WTC11 (cell line): ENCODE results near the gene STON2. TPM values are rescaled to one million over a fixed set of nuclear protein-coding genes. Genes with fewer than 3 reads are reported as not detected.

Experiments
- ATAC-seq: fragments of 200-7000 bp; cut with Tn5 transposase; 2 replicates; pipeline ENCODE4 v1.10.0; 2021; ENCODE audit warnings: mild to moderate bottlenecking, moderate library complexity
- CTCF ChIA-PET: fragments of 300-600 bp; sonication (Branson Sonifier 250); formaldehyde crosslinking; loops from one replicate; lab custom pipeline; 2021; ENCODE audit warnings: antibody characterized with exemption; lab: Charles Lee
- POLR2A ChIA-PET: fragments of 350-600 bp; sonication (Branson Sonifier 250); formaldehyde crosslinking; loops from one replicate; lab custom pipeline; 2021; ENCODE audit warnings: antibody characterized with exemption; lab: Charles Lee
- DNase-seq: peaks from one replicate; pipeline ENCODE4 v3.0.0; 2021; ENCODE audit warnings: low spot score
- H3K27ac Mint-ChIP-seq: 2 replicates; pipeline ENCODE4 v1.8.0; 2021; ENCODE audit warnings: mixed read lengths
- H3K27me3 Mint-ChIP-seq: 2 replicates; pipeline ENCODE4 v1.8.0; 2021; ENCODE audit warnings: low read depth, mild to moderate bottlenecking, moderate library complexity, mixed read lengths
- H3K36me3 Mint-ChIP-seq: 2 replicates; pipeline ENCODE4 v1.8.0; 2021; ENCODE audit warnings: mixed read lengths
- H3K4me1 Mint-ChIP-seq: 2 replicates; pipeline ENCODE4 v1.8.0; 2022; ENCODE audit warnings: mixed read lengths
- H3K4me3 Mint-ChIP-seq: 2 replicates; pipeline ENCODE4 v1.8.0; 2021; ENCODE audit warnings: mild to moderate bottlenecking, moderate library complexity, mixed read lengths
- H3K9me3 Mint-ChIP-seq: 2 replicates; pipeline ENCODE4 v1.8.0; 2021; ENCODE audit warnings: mixed read lengths
- ATF6 ChIP-seq: sonication (generic); formaldehyde crosslinking; IDR thresholded peaks from 2 replicates; pipeline ENCODE4 v1.8.1; 2023; ENCODE audit warnings: mild to moderate bottlenecking, missing genetic modification reagents
- CREM ChIP-seq: sonication (generic); formaldehyde crosslinking; IDR thresholded peaks from 2 replicates; pipeline ENCODE4 v1.8.1; 2022; ENCODE audit warnings: mild to moderate bottlenecking, missing genetic modification reagents, moderate library complexity
- E2F4 ChIP-seq: sonication (generic); formaldehyde crosslinking; IDR thresholded peaks from 2 replicates; pipeline ENCODE4 v1.8.1; 2022; ENCODE audit warnings: low read depth, mild to moderate bottlenecking, moderate library complexity, missing genetic modification reagents, borderline replicate concordance
- FOXJ3 ChIP-seq: sonication (generic); formaldehyde crosslinking; IDR thresholded peaks from 2 replicates; pipeline ENCODE4 v1.9.0; 2021; ENCODE audit warnings: missing genetic modification reagents, mild to moderate bottlenecking, borderline replicate concordance
- FOXP1 ChIP-seq: sonication (generic); formaldehyde crosslinking; IDR thresholded peaks from 2 replicates; pipeline ENCODE4 v1.8.0; 2022; ENCODE audit warnings: missing genetic modification reagents, mild to moderate bottlenecking, moderate library complexity, borderline replicate concordance
- HMGA2 ChIP-seq: fragments of 250-450 bp; sonication (Bioruptor Pico); IDR thresholded peaks from 2 replicates; pipeline ENCODE4 v1.4.0; 2021; ENCODE audit warnings: mild to moderate bottlenecking, moderate library complexity
- KAT7 ChIP-seq: sonication (generic); formaldehyde crosslinking; IDR thresholded peaks from 2 replicates; pipeline ENCODE4 v1.8.1; 2023; ENCODE audit warnings: missing genetic modification reagents, mild to moderate bottlenecking, borderline replicate concordance
- MAX ChIP-seq: sonication (generic); formaldehyde crosslinking; IDR thresholded peaks from 2 replicates; pipeline ENCODE4 v1.8.0; 2022; ENCODE audit warnings: mild to moderate bottlenecking, missing genetic modification reagents
- NR1H2 ChIP-seq: sonication (generic); formaldehyde crosslinking; IDR thresholded peaks from 2 replicates; pipeline ENCODE4 v1.9.0; 2021; ENCODE audit warnings: mild to moderate bottlenecking, moderate library complexity, missing genetic modification reagents
- NR3C1 ChIP-seq: sonication (generic); formaldehyde crosslinking; conservative IDR thresholded peaks from 2 replicates; pipeline ENCODE4 v1.8.1; 2023; ENCODE audit warnings: low read depth, mild to moderate bottlenecking, missing genetic modification reagents
- SMAD4 ChIP-seq: sonication (generic); formaldehyde crosslinking; IDR thresholded peaks from 2 replicates; pipeline ENCODE4 v1.8.0; 2022; ENCODE audit warnings: mild to moderate bottlenecking, missing genetic modification reagents
- SOX15 ChIP-seq: fragments of 250-450 bp; sonication (Bioruptor Pico); IDR thresholded peaks from 2 replicates; pipeline ENCODE4 v1.9.0; 2021; ENCODE audit warnings: mild to moderate bottlenecking
- TP53 ChIP-seq: sonication (generic); formaldehyde crosslinking; IDR thresholded peaks from 2 replicates; pipeline ENCODE4 v1.8.1; 2023; ENCODE audit warnings: mild to moderate bottlenecking, missing genetic modification reagents
- ZNF219 ChIP-seq: sonication (generic); formaldehyde crosslinking; IDR thresholded peaks from 2 replicates; pipeline ENCODE4 v1.8.0; 2023; ENCODE audit warnings: missing genetic modification reagents, mild to moderate bottlenecking, borderline replicate concordance
- ZNF232 ChIP-seq: sonication (generic); formaldehyde crosslinking; IDR thresholded peaks from 2 replicates; pipeline ENCODE4 v1.8.0; 2022; ENCODE audit warnings: mild to moderate bottlenecking, missing genetic modification reagents
- total RNA-seq: library from RNA; stranded (reverse); gene quantifications from 3 replicates; pipeline ENCODE4 v1.2.3, GENCODE V29; 2021
- TF ChIP-seq, protein P1 (sequence below): sonication (generic); formaldehyde crosslinking; IDR thresholded peaks from 2 replicates; pipeline ENCODE4 v1.8.1; 2023; ENCODE audit warnings: mild to moderate bottlenecking, missing genetic modification reagents, borderline replicate concordance
- TF ChIP-seq, protein P2 (sequence below): sonication (generic); formaldehyde crosslinking; IDR thresholded peaks from 2 replicates; pipeline ENCODE4 v1.8.0; 2022; ENCODE audit warnings: mild to moderate bottlenecking, missing genetic modification reagents

STON2 gene
- total RNA-seq, 1 experiment from 2014 or later = 69.2 TPM

GRCh38 chr14:81436296-81437138 is 36.4 kb upstream of the STON2 start (continued):
- TF ChIP-seq E2F4 (CRISPR knock-in tag) = 0 out of 2 replicates have a peak, but pooled peaks have one; percentile 55
- no peak for TF ChIP-seq NR1H2
- peak; percentile 68; the same call in 1 of the 2 replicates for TF ChIP-seq MAX (CRISPR knock-in tag)
- no peak for TF ChIP-seq SMAD4 (CRISPR knock-in tag)
- TF ChIP-seq TP53 (CRISPR knock-in tag) = no peak
- no peak for TF ChIP-seq HMGA2
- TF ChIP-seq, protein P1, sequence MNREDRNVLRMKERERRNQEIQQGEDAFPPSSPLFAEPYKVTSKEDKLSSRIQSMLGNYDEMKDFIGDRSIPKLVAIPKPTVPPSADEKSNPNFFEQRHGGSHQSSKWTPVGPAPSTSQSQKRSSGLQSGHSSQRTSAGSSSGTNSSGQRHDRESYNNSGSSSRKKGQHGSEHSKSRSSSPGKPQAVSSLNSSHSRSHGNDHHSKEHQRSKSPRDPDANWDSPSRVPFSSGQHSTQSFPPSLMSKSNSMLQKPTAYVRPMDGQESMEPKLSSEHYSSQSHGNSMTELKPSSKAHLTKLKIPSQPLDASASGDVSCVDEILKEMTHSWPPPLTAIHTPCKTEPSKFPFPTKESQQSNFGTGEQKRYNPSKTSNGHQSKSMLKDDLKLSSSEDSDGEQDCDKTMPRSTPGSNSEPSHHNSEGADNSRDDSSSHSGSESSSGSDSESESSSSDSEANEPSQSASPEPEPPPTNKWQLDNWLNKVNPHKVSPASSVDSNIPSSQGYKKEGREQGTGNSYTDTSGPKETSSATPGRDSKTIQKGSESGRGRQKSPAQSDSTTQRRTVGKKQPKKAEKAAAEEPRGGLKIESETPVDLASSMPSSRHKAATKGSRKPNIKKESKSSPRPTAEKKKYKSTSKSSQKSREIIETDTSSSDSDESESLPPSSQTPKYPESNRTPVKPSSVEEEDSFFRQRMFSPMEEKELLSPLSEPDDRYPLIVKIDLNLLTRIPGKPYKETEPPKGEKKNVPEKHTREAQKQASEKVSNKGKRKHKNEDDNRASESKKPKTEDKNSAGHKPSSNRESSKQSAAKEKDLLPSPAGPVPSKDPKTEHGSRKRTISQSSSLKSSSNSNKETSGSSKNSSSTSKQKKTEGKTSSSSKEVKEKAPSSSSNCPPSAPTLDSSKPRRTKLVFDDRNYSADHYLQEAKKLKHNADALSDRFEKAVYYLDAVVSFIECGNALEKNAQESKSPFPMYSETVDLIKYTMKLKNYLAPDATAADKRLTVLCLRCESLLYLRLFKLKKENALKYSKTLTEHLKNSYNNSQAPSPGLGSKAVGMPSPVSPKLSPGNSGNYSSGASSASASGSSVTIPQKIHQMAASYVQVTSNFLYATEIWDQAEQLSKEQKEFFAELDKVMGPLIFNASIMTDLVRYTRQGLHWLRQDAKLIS (CRISPR knock-in tag) = no peak
- TF ChIP-seq KAT7 = no peak
- no peak for TF ChIP-seq NR3C1 (CRISPR knock-in tag)
- no peak for TF ChIP-seq ATF6
- TF ChIP-seq, protein P2, sequence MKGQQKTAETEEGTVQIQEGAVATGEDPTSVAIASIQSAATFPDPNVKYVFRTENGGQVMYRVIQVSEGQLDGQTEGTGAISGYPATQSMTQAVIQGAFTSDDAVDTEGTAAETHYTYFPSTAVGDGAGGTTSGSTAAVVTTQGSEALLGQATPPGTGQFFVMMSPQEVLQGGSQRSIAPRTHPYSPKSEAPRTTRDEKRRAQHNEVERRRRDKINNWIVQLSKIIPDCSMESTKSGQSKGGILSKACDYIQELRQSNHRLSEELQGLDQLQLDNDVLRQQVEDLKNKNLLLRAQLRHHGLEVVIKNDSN (CRISPR knock-in tag) = no peak
- TF ChIP-seq CREM (CRISPR knock-in tag) = no peak; the same call in none of the 2 replicates

GRCh38 chr14:81435391-81436295 is 35.5 kb upstream of the STON2 start:
- H3K4me3 Mint-ChIP-seq = peak overlapping the region; percentile 92
- ATAC-seq (peak; percentile 33), DNase-seq (peak; percentile 66)
- H3K9me3 Mint-ChIP-seq = no peaks in the 10 kb centered on the region
- H3K4me1 Mint-ChIP-seq = peaks cover 50% of the 10 kb centered on the region
- ChIA-PET CTCF (interaction anchor here (0.6 to 6.6 kb wide), 9 partner anchors 14 to 341 kb away, joined by 3 to 43 read pairs (median 4); no protein-coding TSS in a partner anchor), POLR2A (interaction anchor here (0.6 to 2.6 kb wide), 10 partner anchors 10 to 1994 kb away, joined by 3 to 18 read pairs (median 3); partner anchors contain the start of gene GTF2A1)
- H3K27ac Mint-ChIP-seq = peak overlapping the region; percentile 69; the same call in 1 of the 2 replicates
- peaks cover 31% of the 10 kb centered on the region for H3K27me3 Mint-ChIP-seq
- no peaks in the 10 kb centered on the region for H3K36me3 Mint-ChIP-seq
- TF ChIP-seq FOXP1 = no peak
- TF ChIP-seq FOXJ3 = no peak
- TF ChIP-seq MAX (CRISPR knock-in tag) = peak; percentile 68
- no peak for TF ChIP-seq SOX15
- TF ChIP-seq, protein P1 (CRISPR knock-in tag) = no peak
- 0 out of 2 replicates have a peak, but pooled peaks have one; percentile 59 for TF ChIP-seq ZNF219 (CRISPR knock-in tag)
- TF ChIP-seq ZNF232 = 0 out of 2 replicates have a peak, but pooled peaks have one; percentile 56
